Activated CD8-positive, alpha-beta memory T cell treated with anti-CD3 and anti-CD28 coated beads for 36 hours (primary cell): ENCODE measurements around the gene ACOXL. TPM values are rescaled to one million over a fixed set of nuclear protein-coding genes. Genes with fewer than 3 reads are reported as not detected.
"Not testable (repeated sequence)": the region's sequence is repeated elsewhere in the genome, so short reads cannot be mapped to it uniquely, and the experiment has no call there.

Source experiments
- CTCF ChIA-PET: fragments of 350-600 bp; sonication (Branson Sonifier 250); formaldehyde crosslinking; loops from one replicate; lab custom pipeline; 2021; ENCODE audit warnings: antibody characterized with exemption; lab: Charles Lee
- POLR2A ChIA-PET: fragments of 350-600 bp; sonication (Branson Sonifier 250); formaldehyde crosslinking; loops from one replicate; lab custom pipeline; 2021; ENCODE audit warnings: antibody characterized with exemption; lab: Charles Lee
- total RNA-seq, 2 experiments: library from RNA; stranded (reverse); gene quantifications; one replicate each; pipeline ENCODE4 v1.2.3, GENCODE V29; 2021

Gene ACOXL
- total RNA-seq, 2 experiments from 2014 or later, result 0.23 to 0.30 TPM

DNA sequence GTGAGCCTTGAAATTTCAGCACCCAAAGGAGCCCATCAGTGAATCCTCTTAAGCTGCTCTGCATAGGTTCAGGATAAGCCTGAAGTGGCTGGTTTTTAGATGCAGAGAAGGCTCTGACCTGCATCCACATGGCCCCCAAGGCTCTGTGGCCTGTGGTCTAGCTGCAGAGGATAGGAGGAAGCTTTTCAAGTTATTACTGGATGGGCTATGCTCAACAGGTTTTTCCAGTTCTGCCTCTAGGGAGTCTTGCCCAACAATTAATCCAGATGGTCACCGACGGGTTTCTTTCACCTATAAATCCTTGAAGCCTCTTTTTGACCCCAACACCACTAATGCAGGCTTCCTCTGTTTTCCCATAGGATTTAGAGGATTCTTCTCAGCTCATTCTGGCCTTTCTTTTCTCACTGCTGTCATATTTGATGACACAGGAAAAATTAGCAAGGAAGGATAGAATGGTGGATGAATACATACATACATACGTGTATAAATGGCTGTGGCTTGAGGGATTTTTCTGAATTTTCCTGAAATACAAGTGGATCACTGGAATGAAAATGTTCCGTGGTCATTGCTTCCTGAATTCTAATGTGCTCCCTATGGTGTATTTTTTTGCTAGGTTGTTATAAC, 336.2 kb downstream of the ACOXL start:
- ChIA-PET CTCF (interaction anchor here (1.5 kb wide), 1 partner anchor 216 kb away, joined by 4 read pairs; no protein-coding TSS in a partner anchor), POLR2A (no interaction called here)

DNA sequence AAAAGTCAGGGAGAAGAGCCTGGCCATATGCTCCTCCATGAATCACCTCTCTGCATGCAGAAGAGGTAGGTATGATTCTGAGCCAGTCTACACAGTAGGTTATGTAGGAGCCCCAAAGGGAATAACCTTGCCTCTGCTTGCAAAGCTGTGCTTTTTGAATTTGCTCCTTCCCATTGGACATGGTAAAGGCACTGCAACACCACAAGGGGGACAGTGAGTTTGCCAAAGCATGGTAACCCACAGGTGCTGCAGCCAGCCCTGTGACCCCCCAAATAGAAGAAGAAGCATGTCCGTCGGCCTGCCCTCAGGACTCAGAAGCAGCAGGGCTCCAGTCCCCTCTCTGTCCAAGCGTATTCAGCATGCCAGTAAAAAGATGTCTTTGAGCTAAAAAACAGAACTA, 337.3 kb downstream of the ACOXL start:
- ChIA-PET POLR2A (no interaction called here), CTCF (interaction anchor here (0.7 kb wide), 1 partner anchor 21 kb away, joined by 3 read pairs; no protein-coding TSS in a partner anchor)

DNA sequence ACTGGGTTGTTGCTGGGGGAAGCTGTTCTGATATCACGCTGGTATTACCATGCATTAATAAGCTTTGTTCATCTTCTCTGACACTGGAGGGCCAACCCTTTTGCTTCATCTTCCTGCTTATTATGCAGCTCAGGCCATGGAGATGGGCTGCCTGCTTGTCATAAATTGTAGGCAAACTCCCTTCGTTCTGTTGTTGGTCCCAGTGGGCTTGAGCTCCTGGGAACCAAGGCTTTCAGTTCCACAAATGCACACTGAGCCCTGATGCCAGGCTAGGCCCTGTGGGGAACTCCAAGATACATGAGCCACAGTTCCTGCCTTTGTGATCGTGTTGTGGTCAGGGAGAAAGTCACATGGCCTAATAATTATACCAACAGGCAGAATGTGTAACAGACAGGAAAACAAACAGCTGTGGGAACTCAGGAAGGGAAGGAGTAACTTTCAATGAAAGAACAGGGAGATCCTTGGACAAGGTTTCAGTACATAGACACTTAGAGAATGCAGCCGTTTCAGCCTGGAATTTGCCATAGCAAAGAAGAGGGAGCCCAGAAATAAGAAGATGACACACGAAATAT, 339.3 kb downstream of the ACOXL start:
- ChIA-PET POLR2A (no interaction called here), CTCF (no interaction called here)

DNA sequence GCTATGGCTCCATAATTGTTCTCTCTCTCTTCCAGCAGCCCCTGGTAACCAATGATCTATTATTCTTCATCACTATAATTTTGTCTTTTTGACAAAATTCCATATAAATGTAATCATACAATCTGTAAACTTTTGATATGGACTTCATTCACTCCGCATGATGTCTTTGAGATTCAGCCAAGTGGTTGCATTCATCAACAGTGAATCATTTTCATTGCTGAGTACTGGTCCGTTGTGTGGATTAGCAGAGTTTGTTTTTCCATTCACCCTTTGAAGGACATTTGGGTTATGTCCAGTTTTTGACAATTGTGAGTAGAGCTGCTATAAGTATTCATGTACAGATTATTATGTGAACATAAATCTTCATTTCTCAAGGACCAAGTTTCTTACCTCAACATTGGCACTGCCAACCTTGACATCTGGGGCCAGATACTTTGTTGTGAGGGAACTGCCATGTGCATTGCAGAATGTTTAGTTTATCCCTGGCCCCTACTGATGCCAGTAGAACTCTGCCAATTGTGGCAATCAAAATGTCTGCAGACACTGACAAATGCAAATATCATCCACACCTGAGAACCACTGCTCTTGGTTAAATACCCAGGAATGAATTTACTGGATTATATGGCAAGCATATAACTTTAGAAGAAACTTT, 340.0 kb downstream of the ACOXL start:
- ChIA-PET CTCF (interaction anchor here (0.6 kb wide), 1 partner anchor 1588 kb away, joined by 3 read pairs; no protein-coding TSS in a partner anchor), POLR2A (no interaction called here)

DNA sequence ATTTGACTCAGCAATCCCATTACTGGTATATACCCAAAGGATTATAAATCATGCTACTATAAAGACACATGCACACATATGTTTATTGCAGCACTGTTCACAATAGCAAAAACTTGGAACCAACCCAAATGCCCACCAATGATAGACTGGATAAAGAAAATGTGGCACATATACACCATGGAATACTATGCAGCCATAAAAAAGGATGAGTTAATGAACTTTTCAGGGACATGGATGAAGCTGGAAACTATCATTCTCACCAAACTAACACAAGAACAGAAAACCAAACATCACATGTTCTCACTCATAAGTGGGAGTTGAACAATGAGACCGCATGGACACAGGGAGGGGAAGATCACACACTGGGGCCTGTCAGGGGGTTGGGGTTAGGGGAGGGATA, 350.3 kb downstream of the ACOXL start:
- CTCF ChIA-PET, POLR2A ChIA-PET: not testable (repeated sequence)

DNA sequence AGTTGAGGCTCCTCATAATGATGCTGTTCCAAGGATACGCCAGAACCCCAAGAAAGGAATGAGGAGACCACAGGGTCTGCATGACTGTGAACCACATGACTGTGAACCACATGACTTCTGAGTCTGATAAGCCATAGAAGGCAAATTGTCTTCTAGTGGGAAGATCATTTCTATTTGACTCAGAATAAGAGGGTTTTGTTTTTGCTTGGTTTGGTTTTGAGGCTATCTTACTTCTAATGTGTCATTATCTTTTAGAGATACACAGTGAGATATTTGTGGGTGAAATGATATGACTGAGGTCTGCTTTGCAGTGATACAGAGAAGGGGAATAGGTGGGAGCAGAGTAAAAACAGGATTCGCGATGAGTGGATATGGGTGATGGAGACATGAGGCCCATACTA, 359.4 kb downstream of the ACOXL start:
- POLR2A ChIA-PET, result interaction anchor here (1.1 kb wide), 1 partner anchor 29 kb away, joined by 3 read pairs; the partner anchor contains the start of gene BCL2L11
- CTCF ChIA-PET, result interaction anchor here (1.4 kb wide), 1 partner anchor 9 kb away, joined by 3 read pairs; no protein-coding TSS in a partner anchor

DNA sequence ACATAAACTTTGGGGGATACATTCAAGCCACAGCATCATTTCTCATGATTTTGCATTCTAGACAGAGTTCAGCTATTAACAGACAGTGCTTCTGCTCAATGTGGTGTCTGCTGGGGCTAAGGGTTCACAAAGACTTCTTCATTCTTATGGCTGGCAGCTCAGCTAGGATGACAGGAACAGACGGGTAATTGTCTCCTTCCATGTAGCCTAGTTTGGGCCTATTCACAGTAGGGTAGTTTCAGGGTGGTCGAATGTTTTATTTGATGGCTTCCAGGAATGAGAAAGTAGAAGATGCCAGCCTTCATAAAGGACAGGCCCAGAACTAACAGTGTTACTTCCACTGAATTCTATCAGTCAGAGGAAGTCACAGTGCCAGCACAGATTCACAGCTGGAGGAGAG, 362.3 kb downstream of the ACOXL start:
- CTCF ChIA-PET, result interaction anchor here (0.7 kb wide), 1 partner anchor 145 kb away, joined by 3 read pairs; no protein-coding TSS in a partner anchor
- POLR2A ChIA-PET, result no interaction called here

DNA sequence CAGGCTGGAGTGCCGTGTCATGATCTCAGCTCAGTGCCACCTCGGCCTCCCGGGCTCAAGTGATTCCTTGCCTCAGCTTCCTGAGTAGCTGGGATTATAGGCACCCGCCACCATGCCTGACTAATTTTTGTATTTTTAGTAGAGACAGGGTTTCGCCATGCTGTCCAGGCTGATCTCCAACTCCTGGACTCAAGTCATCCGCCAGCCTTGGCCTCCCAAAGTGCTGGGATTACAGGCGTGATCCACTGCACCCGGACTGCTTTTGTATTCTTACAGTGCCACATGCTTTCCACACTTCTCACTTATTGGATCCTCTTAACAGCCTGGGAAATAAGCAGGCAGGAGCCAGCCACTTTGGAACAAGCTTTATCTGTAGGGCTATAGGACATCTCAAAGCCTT, 363.1 kb downstream of the ACOXL start:
- CTCF ChIA-PET, result no interaction called here

DNA sequence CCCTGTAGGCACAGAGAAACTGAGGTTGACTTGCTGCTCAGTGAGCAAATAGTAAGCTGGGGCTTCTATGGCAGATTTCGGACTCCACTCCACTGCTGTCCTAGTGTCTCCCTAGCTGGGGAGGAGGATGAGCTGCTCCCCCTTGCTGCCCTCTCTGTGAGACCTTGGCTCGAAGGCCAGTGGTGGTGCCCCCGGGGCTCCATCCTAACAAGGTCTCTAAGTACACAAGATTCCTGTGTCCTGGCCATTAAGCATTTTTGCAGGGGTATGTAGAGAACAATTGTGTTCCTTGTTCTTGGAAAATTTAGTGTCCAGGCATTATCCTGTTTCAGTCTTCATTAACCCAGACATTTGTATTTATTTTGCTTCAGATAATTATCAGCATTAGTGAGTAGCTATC, 367.0 kb downstream of the ACOXL start:
- POLR2A ChIA-PET, result no interaction called here
- CTCF ChIA-PET, result interaction anchor here (0.8 to 1.5 kb wide), 3 partner anchors 12 to 38 kb away, joined by 3 to 4 read pairs (median 4); no protein-coding TSS in a partner anchor

More for the DNA sequence above, 363.1 kb downstream of the ACOXL start:
- POLR2A ChIA-PET, result interaction anchor here (0.6 kb wide), 1 partner anchor 25 kb away, joined by 4 read pairs; no protein-coding TSS in a partner anchor

DNA sequence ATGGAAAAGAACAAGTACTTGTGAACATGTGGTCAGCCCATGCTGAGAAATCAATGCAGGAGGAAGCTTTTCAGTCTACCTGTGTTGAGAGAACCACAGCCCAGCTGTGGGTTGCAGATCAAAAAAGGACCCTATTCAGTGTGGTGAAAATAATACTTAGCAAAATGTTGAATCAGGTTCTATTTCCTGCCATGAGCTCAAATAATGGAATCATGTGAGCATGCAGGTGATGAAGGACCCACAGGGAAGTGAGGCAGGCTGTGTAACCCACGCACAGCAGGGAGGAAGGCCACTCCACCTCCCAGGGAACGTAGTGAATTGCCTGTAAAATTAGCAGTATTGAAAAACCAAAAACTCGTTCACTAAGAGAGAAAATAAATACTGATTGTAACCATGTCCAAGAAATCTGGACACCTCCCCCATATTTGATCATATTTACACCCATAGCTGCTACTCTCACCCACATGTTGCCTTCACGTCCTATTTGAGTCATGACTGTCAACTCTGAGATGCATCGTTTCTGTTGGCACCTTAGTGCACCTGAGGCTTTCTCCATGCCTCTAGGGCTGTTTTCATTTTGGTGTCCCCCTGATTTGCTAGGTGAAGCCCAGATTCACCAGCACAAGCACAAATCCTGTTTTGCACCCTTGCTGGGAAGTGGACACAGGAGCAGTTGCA, 367.9 kb downstream of the ACOXL start:
- POLR2A ChIA-PET, result interaction anchor here (0.6 kb wide), 1 partner anchor 289 kb away, joined by 4 read pairs; no protein-coding TSS in a partner anchor
- CTCF ChIA-PET, result interaction anchor here (0.5 to 1.5 kb wide), 6 partner anchors 9 to 72 kb away, joined by 3 to 5 read pairs (median 4); no protein-coding TSS in a partner anchor

DNA sequence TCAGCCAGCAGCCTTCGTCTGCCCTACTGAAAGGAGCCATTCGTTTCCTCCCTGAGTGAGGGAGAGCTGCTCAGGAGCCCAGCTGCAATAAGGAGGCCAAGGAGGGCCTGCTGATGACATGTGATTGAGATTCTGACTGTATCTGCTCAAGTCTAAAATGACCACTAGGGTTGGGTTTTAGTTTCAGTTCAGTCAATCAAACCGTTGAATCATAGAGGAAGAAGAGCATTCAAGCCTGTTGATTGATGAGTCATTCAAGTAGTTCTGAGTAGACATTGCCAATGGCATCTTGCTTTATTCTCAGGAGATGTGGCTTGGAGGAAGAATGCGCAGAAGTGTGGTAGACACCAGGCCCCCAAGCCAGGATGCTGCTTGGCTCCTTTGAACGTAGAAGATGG, 368.4 kb downstream of the ACOXL start:
- CTCF ChIA-PET, result interaction anchor here (0.5 to 1.5 kb wide), 4 partner anchors 10 to 73 kb away, joined by 3 to 5 read pairs (median 4); no protein-coding TSS in a partner anchor
- POLR2A ChIA-PET, result interaction anchor here (0.6 kb wide), 1 partner anchor 289 kb away, joined by 4 read pairs; no protein-coding TSS in a partner anchor

DNA sequence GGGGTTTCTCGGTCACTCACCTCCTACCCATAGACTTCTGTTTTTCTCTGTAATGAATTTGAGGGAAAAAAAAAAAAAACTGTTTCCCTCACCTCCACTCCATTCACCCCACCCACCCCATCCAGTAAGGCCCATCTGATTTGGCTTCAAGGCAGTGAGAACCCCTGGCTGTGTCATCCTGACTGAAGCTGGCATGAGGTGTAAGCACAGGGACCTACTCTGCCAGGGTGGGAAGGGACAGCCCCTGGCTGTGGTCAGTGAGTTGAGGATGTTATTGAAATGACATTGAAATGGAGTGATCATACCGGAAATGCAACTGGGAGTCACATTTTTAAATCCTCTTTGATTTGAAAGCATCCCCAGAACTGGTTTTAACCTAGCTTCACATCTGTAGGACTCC, 369.2 kb downstream of the ACOXL start:
- CTCF ChIA-PET, result interaction anchor here (0.7 kb wide), 1 partner anchor 1999 kb away, joined by 3 read pairs; no protein-coding TSS in a partner anchor
- POLR2A ChIA-PET, result interaction anchor here (0.7 kb wide), 1 partner anchor 12 kb away, joined by 3 read pairs; no protein-coding TSS in a partner anchor

DNA sequence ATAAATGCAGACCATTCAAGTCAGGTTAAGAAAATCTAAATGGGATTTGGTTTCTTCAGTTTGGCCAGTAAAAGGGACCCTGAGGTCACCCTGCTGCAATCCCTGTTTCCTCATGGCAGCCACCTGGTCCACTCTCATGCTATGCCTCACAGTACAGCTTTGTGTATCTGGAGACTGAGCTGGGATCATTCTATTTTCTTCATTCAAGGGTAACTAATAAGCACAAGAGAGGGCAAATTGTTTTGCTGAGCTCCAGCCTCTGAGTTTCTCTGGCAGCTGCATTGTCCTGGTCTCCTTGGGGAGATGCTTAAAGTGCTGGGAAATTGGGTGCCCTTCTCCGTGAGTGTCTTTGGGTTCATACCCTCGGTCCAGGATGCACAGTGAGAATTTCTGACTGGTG, 369.8 kb downstream of the ACOXL start:
- CTCF ChIA-PET, result interaction anchor here (0.7 kb wide), 1 partner anchor 1998 kb away, joined by 3 read pairs; no protein-coding TSS in a partner anchor
- POLR2A ChIA-PET, result interaction anchor here (0.7 kb wide), 1 partner anchor 11 kb away, joined by 3 read pairs; no protein-coding TSS in a partner anchor

DNA sequence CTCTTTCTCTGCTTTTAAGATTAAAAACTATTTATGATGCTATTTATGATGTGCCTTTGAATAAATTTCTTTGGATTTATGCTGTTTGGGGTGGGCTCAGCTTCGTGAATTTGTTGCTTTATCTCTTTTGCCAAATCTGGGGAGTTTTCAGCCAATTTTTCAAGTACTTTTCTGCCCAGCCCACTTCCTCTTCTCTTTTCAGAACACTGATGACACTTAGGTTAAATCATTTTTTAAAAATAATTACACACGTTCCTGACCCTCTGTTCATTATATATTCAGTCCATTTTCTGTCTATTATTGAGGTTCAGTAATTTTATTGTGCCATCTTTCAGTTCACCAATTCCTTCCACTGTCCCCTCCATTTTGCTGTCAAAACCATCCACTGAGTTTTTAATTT, 373.6 kb downstream of the ACOXL start:
- CTCF ChIA-PET, result no interaction called here

DNA sequence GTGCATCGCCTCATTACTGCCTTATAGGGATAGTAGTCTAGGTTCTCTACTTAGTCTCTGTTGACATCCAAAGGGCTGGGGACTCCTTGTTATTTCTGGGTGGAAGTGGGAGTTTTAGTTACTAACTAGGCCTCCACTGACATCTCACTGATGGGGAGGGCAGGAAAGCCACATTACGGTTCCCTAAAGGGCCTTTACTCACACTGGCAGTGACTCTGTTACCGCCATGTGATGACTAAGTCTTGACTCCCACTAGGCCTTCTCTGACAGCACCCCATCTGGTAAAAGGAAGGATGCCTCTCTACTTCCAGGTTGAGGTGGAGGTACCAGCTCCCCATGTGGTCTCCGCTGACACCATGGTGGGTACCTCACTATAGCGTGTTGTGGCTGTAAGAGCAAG, 374.3 kb downstream of the ACOXL start:
- ChIA-PET CTCF (no interaction called here), POLR2A (no interaction called here)

More for the DNA sequence above, 373.6 kb downstream of the ACOXL start:
- POLR2A ChIA-PET, result no interaction called here

DNA sequence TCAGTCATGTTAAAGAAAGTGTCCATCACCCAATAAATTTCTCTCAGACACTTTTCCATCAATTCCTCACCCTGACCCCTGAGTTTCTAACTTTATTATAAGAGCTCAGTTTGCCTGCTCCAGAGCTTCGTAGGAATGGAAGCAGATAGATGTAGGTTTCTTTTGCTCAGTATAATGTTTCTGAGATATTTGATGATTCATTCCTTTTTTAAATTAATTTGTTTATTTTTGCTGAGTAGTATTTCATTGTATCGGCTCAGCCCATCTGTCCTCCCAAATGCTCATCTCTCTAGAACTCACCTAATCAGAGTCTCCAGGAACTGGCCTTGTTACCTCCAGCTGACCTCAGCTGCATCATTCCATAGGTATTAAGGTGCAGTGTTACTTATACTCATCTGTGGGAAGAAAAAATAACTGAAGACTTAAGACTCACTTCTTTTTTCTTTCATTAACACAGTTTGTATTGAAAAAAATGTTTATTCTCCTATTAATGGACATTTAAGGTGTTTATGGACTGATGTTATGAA, 376.4 kb downstream of the ACOXL start:
- ChIA-PET POLR2A (no interaction called here), CTCF (no interaction called here)

DNA sequence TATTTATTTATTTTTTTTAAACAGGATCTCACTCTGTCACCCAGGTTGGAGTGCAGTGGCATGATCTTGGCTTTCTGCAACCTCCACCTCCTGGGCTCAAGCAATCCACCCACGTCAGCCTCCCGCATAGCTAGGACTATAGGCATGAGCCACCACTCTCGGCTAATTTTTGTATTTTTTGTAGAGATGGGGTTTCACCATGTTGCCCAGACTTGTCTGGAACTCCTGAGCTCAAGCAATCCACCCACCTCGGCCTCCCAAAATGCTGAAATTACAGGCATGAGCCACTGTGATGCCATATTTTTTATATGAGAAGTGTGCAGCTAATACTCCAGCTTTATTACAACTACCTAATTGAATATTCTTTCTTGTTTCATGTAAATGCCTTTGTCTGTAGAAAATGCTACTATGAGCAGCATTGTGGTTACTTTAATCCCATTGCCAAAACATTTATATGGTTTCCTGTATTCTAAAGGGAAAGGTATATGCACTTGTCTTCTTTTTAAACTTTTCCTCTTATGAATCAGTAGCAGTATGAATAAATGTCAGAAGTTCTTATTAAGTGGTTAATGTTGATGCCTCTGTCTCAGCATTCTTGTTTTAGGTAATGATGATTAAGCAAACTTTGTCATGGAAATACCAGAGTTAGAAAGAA, 378.9 kb downstream of the ACOXL start:
- CTCF ChIA-PET, result interaction anchor here (1.0 kb wide), 1 partner anchor 12 kb away, joined by 4 read pairs; no protein-coding TSS in a partner anchor
- POLR2A ChIA-PET, result interaction anchor here (0.6 to 0.9 kb wide), 2 partner anchors 9 to 68 kb away, joined by 3 read pairs; partner anchors contain the start of gene BCL2L11

DNA sequence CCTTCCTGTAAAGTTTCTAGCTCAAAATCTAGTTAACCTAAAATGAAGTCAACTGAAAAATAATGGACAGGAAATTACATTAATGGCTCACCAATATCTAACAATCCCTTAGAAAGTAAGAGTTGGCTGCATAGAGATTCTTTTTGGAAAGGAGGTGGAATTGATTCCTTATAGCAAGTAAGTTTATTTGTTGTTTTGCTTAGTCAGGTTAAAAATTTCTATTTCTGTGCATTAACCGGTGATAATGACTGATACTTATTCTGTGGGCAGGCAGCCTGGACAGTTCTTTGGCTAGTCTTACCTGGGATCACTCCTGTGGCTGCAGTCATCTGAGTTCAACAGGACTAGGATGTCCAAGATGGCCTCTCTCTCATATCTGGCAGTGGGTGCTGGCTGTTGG, 381.5 kb downstream of the ACOXL start:
- ChIA-PET POLR2A (interaction anchor here (0.6 kb wide), 1 partner anchor 12 kb away, joined by 3 read pairs; no protein-coding TSS in a partner anchor), CTCF (interaction anchor here (0.6 to 1.0 kb wide), 2 partner anchors 247 to 302 kb away, joined by 3 to 5 read pairs; no protein-coding TSS in a partner anchor)
